Osteocyte (in vitro differentiated cells): ENCODE measurements around the gene KCNK2. TPM values are rescaled to one million over a fixed set of nuclear protein-coding genes. Genes with fewer than 3 reads are reported as not detected.

Source experiments
- DNase-seq: peaks from one replicate; pipeline ENCODE4 v3.0.0; 2021; ENCODE audit warnings: mixed read lengths; ENCODE audit not compliant: unreplicated experiment; ENCODE audit errors: extremely low spot score
- H3K27ac Mint-ChIP-seq: one replicate; pipeline ENCODE4 v1.8.0; 2021; ENCODE audit warnings: mild to moderate bottlenecking, mixed read lengths; ENCODE audit not compliant: unreplicated experiment
- H3K27me3 Mint-ChIP-seq: one replicate; pipeline ENCODE4 v1.8.0; 2021; ENCODE audit warnings: mixed read lengths; ENCODE audit not compliant: unreplicated experiment
- H3K36me3 Mint-ChIP-seq: one replicate; pipeline ENCODE4 v1.8.0; 2021; ENCODE audit warnings: mixed read lengths; ENCODE audit not compliant: unreplicated experiment
- H3K4me1 Mint-ChIP-seq: one replicate; pipeline ENCODE4 v1.8.0; 2021; ENCODE audit warnings: mixed read lengths; ENCODE audit not compliant: unreplicated experiment
- H3K4me3 Mint-ChIP-seq: one replicate; pipeline ENCODE4 v1.8.0; 2021; ENCODE audit warnings: mild to moderate bottlenecking, moderate library complexity, mixed read lengths; ENCODE audit not compliant: unreplicated experiment
- H3K9me3 Mint-ChIP-seq: one replicate; pipeline ENCODE4 v1.8.0; 2021; ENCODE audit warnings: mixed read lengths; ENCODE audit not compliant: unreplicated experiment
- CTCF ChIP-seq: fragments of 200-600 bp; sonication (generic); IDR thresholded peaks from 2 replicates; pipeline ENCODE4 v1.5.0; 2021; ENCODE audit warnings: antibody characterized with exemption, mild to moderate bottlenecking, moderate library complexity
- total RNA-seq: library from RNA; stranded (reverse); gene quantifications from 2 replicates; pipeline ENCODE4 v1.2.1, GENCODE V29; 2021

Gene KCNK2
- total RNA-seq, 1 donor from 2014 or later, result not detected

DNA sequence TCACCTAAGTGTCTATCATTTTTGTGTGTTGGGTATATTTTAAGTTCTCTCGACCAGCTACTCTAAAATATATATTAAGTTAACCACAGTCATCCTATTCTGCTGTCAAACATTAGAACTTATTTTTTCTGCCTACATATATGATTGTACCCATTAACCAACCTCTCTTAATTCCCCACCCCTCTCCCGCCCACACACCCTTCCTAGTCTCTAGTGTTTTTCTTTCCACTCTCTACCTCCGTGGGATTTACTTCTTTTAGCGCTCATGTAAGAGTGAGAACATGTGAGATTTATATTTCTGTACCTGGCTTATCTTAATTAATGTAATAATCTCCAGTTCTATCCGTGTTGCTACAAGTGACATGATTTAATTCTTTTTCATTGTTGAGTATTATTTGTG, 26.6 kb downstream of the KCNK2 start:
- Mint-ChIP-seq H3K27ac (no peak overlapping the region), H3K27me3 (peaks cover 5% of the 10 kb centered on the region), H3K36me3 (no peaks in the 10 kb centered on the region), H3K4me1 (peaks cover 9% of the 10 kb centered on the region), H3K9me3 (peaks cover 16% of the 10 kb centered on the region), H3K4me3 (no peak overlapping the region)
- no peak for DNase-seq
- no peak for TF ChIP-seq CTCF

- Mint-ChIP-seq H3K27me3 (no peaks in the 10 kb centered on the region), H3K4me1 (peaks cover 26% of the 10 kb centered on the region), H3K9me3 (peaks cover 8% of the 10 kb centered on the region), H3K4me3 (no peak overlapping the region), H3K27ac (no peak overlapping the region), H3K36me3 (no peaks in the 10 kb centered on the region)
- no peak for DNase-seq
- TF ChIP-seq CTCF, result no peak
These were observed 29.4 kb downstream of the KCNK2 start for GRCh38 chr1:215111916-215112315.

- no peak for DNase-seq
- no peaks in the 10 kb centered on the region for H3K27me3 Mint-ChIP-seq
- peaks cover 26% of the 10 kb centered on the region for H3K4me1 Mint-ChIP-seq
- H3K9me3 Mint-ChIP-seq, result no peaks in the 10 kb centered on the region
- peak overlapping the region; percentile 61 for H3K27ac Mint-ChIP-seq
- TF ChIP-seq CTCF, result no peak
- H3K36me3 Mint-ChIP-seq, result no peaks in the 10 kb centered on the region
- H3K4me3 Mint-ChIP-seq, result peak overlapping the region; percentile 4
These were observed 31.2 kb downstream of the KCNK2 start for GRCh38 chr1:215113776-215114153.

GRCh38 chr1:215114154-215114933, 31.8 kb downstream of the KCNK2 start:
- no peaks in the 10 kb centered on the region for H3K27me3 Mint-ChIP-seq
- no peak for DNase-seq
- no peaks in the 10 kb centered on the region for H3K36me3 Mint-ChIP-seq
- H3K27ac Mint-ChIP-seq, result peak overlapping the region; percentile 61
- H3K4me1 Mint-ChIP-seq, result peaks cover 26% of the 10 kb centered on the region
- H3K9me3 Mint-ChIP-seq, result no peaks in the 10 kb centered on the region
- no peak for TF ChIP-seq CTCF
- H3K4me3 Mint-ChIP-seq, result peak overlapping the region; percentile 4

DNA sequence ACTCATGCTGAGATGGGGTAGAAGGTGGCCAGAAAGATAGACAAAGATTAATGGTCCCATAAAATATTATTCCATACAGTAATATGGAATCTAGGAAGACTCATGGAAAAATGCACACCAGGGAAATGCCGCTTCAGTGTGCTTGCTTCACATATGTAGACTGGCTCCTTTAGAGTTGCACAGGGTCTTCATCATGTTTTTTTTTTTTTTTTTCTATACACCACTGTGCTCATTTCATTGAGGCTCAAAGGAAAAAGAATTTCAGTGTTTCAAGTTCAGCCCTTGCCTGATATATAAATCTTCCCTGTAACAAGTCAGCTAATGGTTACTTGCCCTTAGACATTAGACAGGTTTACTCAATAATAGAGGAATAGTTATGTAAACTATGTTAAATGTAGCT, 33.2 kb downstream of the KCNK2 start:
- peaks cover 26% of the 10 kb centered on the region for H3K4me1 Mint-ChIP-seq
- no peaks in the 10 kb centered on the region for H3K27me3 Mint-ChIP-seq
- H3K4me3 Mint-ChIP-seq, result no peak overlapping the region
- TF ChIP-seq CTCF, result no peak
- H3K9me3 Mint-ChIP-seq, result no peaks in the 10 kb centered on the region
- no peak overlapping the region for H3K27ac Mint-ChIP-seq
- H3K36me3 Mint-ChIP-seq, result no peaks in the 10 kb centered on the region
- no peak for DNase-seq
